ENCODE data around the gene HOXA9. TPM values are rescaled to one million over a fixed set of nuclear protein-coding genes. Genes with fewer than 3 reads are reported as not detected.

Gene HOXA9
- polyA plus RNA-seq, 3 donors, result 0.55 to 1.9 (median 1.2) TPM

GRCh38 chr7:27167916-27168264, 2.6 kb upstream of the HOXA9 start:
- H3K9ac ChIP-seq (ENCODE audit: insufficient read depth, low read length, poor library complexity, severe bottlenecking), result no peak overlapping the region
- H3K27ac ChIP-seq (ENCODE audit: low read depth in 1 of 2, low read length in 2 of 2), result no peak overlapping the region
- WGBS (ENCODE audit: insufficient coverage), result 14% methylated on average over 3 of the region's 4 CpGs
- H3K27me3 ChIP-seq (ENCODE audit: control insufficient read depth in 2 of 2, insufficient read depth in 2 of 2, low read length in 2 of 2), result peaks cover 76 to 100% of the 10 kb centered on the region in 2 donors
- Mint-ChIP-seq H3K9me3 (peaks cover 5 to 69% (median 47%) of the 10 kb centered on the region in 7 donors), H3K27me3 (ENCODE audit: low read depth in 3 of 3) (peaks cover 89 to 98% (median 92%) of the 10 kb centered on the region in 3 donors), H3K4me1 (peaks cover 71% of the 10 kb centered on the region), H3K27ac (no peak overlapping the region), H3K4me3 (peak overlapping the region in 1 of 2 donors; percentile 95), H3K36me3 (peaks cover 30 to 48% of the 10 kb centered on the region in 2 donors)
- intact Hi-C loops (cut with micrococcal nuclease), result loop anchor here (2.0 to 10.0 kb wide), 4 partner anchors 15 to 1306 kb away; partner anchors contain the start of genes HOXA13 (in 1 of the 2) and HOXA3 (in 1 of the 2)
- DNase-seq, result no peak
- peaks cover 7% of the 10 kb centered on the region for H3K79me2 ChIP-seq (ENCODE audit: insufficient read depth, low read length)
- TF ChIP-seq, protein P1, sequence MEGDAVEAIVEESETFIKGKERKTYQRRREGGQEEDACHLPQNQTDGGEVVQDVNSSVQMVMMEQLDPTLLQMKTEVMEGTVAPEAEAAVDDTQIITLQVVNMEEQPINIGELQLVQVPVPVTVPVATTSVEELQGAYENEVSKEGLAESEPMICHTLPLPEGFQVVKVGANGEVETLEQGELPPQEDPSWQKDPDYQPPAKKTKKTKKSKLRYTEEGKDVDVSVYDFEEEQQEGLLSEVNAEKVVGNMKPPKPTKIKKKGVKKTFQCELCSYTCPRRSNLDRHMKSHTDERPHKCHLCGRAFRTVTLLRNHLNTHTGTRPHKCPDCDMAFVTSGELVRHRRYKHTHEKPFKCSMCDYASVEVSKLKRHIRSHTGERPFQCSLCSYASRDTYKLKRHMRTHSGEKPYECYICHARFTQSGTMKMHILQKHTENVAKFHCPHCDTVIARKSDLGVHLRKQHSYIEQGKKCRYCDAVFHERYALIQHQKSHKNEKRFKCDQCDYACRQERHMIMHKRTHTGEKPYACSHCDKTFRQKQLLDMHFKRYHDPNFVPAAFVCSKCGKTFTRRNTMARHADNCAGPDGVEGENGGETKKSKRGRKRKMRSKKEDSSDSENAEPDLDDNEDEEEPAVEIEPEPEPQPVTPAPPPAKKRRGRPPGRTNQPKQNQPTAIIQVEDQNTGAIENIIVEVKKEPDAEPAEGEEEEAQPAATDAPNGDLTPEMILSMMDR (IDR thresholded peaks at IDR 0.05), result no peak
- no peaks in the 10 kb centered on the region for H3K36me3 ChIP-seq (replicated peaks in 1 of 2; ENCODE audit: control insufficient read depth in 1 of 2, insufficient read depth in 2 of 2, low read length in 2 of 2)
- H3K4me2 ChIP-seq (replicated peaks; ENCODE audit: extremely low read depth, low read length, poor library complexity, severe bottlenecking), result no peak overlapping the region
- H3K4me3 ChIP-seq (replicated peaks in 1 of 3; ENCODE audit: low read depth in 2 of 3, low read length in 3 of 3), result no peak overlapping the region
- H4K20me1 ChIP-seq (ENCODE audit: insufficient read depth, low read length), result peaks cover 9% of the 10 kb centered on the region
- no peak overlapping the region for H2AFZ ChIP-seq (ENCODE audit: insufficient read depth, low read depth, low read length, poor library complexity, severe bottlenecking)
- H3K9me3 ChIP-seq (replicated peaks in 1 of 2; ENCODE audit: control insufficient read depth in 1 of 2, insufficient read depth in 1 of 2, low read length in 2 of 2), result peaks cover 20 to 51% of the 10 kb centered on the region in 2 donors
- H3K4me1 ChIP-seq (ENCODE audit: control insufficient read depth in 1 of 2, insufficient read depth in 2 of 2, low read length in 2 of 2), result peaks cover 73 to 89% of the 10 kb centered on the region in 2 donors

DNA sequence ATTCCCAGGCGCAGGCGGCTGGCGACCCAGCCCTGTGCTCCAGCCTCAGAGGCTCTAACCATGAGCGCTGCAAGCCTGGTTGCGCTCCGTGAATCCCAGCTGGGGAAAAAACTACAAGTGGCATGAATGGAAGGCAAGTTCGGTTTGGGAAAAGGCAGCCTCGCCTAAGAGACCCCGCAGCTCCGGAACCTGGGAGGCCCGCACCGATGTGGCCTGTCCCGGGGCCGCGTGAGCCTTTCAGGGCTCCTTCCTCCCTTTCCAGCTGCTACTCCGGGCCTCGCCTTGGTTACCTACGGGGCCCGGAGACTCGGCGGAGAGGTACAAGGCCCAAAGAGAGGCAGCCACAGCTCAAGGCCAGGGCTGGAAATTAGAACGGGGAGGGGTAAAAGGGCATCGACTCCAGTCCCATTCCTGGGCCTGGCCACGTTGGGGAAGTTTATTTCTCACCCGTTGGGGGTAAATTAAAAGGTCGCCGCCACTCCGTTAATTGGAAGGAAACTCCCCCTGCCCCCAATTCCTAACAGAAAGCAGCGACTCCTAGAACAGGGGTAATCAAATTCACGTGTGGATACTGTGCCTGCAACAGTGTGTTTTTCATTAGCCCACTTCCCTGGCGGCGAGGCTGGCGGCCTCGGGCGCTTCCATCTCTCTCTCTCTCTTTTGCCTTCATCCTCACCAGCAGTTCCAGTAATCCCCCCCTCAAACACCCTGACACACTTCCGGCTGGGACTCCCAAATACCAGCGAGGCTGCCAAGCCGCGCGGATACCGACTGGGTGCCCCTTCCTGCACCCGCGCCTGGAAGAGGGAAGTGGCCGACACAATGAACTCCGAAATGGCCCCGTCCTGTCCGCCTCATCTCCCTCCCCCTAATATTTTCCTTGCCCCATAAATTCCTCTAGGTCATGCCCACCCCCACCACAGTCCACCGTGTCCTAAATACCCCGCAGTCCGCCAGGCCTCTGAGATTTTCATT, 1.5 kb upstream of the HOXA9 start:
- peaks cover 66 to 88% of the 10 kb centered on the region in 2 donors for H3K4me1 ChIP-seq (ENCODE audit: control insufficient read depth in 1 of 2, insufficient read depth in 2 of 2, low read length in 2 of 2)
- H3K27ac ChIP-seq (ENCODE audit: low read depth in 1 of 2, low read length in 2 of 2), result no peak overlapping the region
- H3K4me2 ChIP-seq (replicated peaks; ENCODE audit: extremely low read depth, low read length, poor library complexity, severe bottlenecking), result peak overlapping the region; percentile 69
- H3K36me3 ChIP-seq (replicated peaks in 1 of 2; ENCODE audit: control insufficient read depth in 1 of 2, insufficient read depth in 2 of 2, low read length in 2 of 2), result no peaks in the 10 kb centered on the region
- H3K4me1 Mint-ChIP-seq, result peaks cover 65% of the 10 kb centered on the region
- WGBS (ENCODE audit: insufficient coverage), result 1% methylated on average over 33 of the region's 50 CpGs
- H4K20me1 ChIP-seq (ENCODE audit: insufficient read depth, low read length), result peaks cover 9% of the 10 kb centered on the region
- TF ChIP-seq, protein P1 (IDR thresholded peaks at IDR 0.05), result no peak
- H2AFZ ChIP-seq (ENCODE audit: insufficient read depth, low read depth, low read length, poor library complexity, severe bottlenecking), result peak overlapping the region; percentile 79
- H3K27me3 Mint-ChIP-seq (ENCODE audit: low read depth in 3 of 3), result peaks cover 91 to 95% (median 94%) of the 10 kb centered on the region in 3 donors
- H3K4me3 ChIP-seq (replicated peaks in 1 of 3; ENCODE audit: low read depth in 2 of 3, low read length in 3 of 3), result peak overlapping the region in 2 of 3 experiments; percentile 10 to 74
- H3K27me3 ChIP-seq (ENCODE audit: control insufficient read depth in 2 of 2, insufficient read depth in 2 of 2, low read length in 2 of 2), result peaks cover 67 to 100% of the 10 kb centered on the region in 2 donors
- DNase-seq, result no peak
- H3K36me3 Mint-ChIP-seq, result peaks cover 27 to 46% of the 10 kb centered on the region in 2 donors
- peak overlapping the region; percentile 33 for H3K9ac ChIP-seq (ENCODE audit: insufficient read depth, low read length, poor library complexity, severe bottlenecking)
- H3K9me3 ChIP-seq (replicated peaks in 1 of 2; ENCODE audit: control insufficient read depth in 1 of 2, insufficient read depth in 1 of 2, low read length in 2 of 2), result peaks cover 18 to 46% of the 10 kb centered on the region in 2 donors
- intact Hi-C loops (cut with micrococcal nuclease), result loop anchor here (5.0 to 10.0 kb wide), 3 partner anchors 35 to 1305 kb away; partner anchors contain the start of gene HOXA13 (in 1 of the 2)
- H3K79me2 ChIP-seq (ENCODE audit: insufficient read depth, low read length), result peaks cover 7% of the 10 kb centered on the region
- no peak overlapping the region for H3K27ac Mint-ChIP-seq
- H3K9me3 Mint-ChIP-seq, result peaks cover 5 to 63% (median 39%) of the 10 kb centered on the region in 7 donors
- peak overlapping the region; percentile 66 to 95 for H3K4me3 Mint-ChIP-seq

All from CD14-positive monocyte (primary cell).